Activated T-helper 1 cell treated with anti-CD3 and anti-CD28 coated beads, Interleukin-2, amount 50 U/mL, for 16 hours (primary cell): ENCODE measurements around the gene ACSM3.
"Not testable (repeated sequence)": the region's sequence is repeated elsewhere in the genome, so short reads cannot be mapped to it uniquely, and the experiment has no call there.

Experiments used
- DNase-seq, 2 donors: peaks; one replicate each; pipeline ENCODE4 v3.0.0-alpha.2; 2020; ENCODE audit warnings: low read depth in 1 of 2, low spot score in 1 of 2

Gene ACSM3

GRCh38 chr16:20763461-20764232, at the start of gene ACSM3:
Gene ACSM3 (plus strand): TSS chr16:20764014. CDS start chr16:20770035, 6,021 bp downstream.
- peak; percentile 12 to 33 for DNase-seq

- DNase-seq: not testable (repeated sequence)
Observed at GRCh38 chr16:20717718-20718117, 46.1 kb upstream of the ACSM3 start.

GRCh38 chr16:20720251-20720650, 43.6 kb upstream of the ACSM3 start:
- DNase-seq: no peak

GRCh38 chr16:20726661-20727060, 37.2 kb upstream of the ACSM3 start:
- no peak for DNase-seq

GRCh38 chr16:20727181-20727580, 36.6 kb upstream of the ACSM3 start:
- no peak for DNase-seq

- DNase-seq: no peak
Observed at GRCh38 chr16:20729141-20729540, 34.7 kb upstream of the ACSM3 start.

- no peak for DNase-seq
Observed at GRCh38 chr16:20734056-20734455, 29.8 kb upstream of the ACSM3 start.

- no peak for DNase-seq
Observed at GRCh38 chr16:20734782-20735181, 29.0 kb upstream of the ACSM3 start.

GRCh38 chr16:20735490-20735889, 28.3 kb upstream of the ACSM3 start:
- DNase-seq: no peak

GRCh38 chr16:20740007-20740883, 23.6 kb upstream of the ACSM3 start:
- DNase-seq: no peak

GRCh38 chr16:20740901-20741521, 22.8 kb upstream of the ACSM3 start:
- peak; percentile 80 to 85 for DNase-seq

- DNase-seq: peak; percentile 95 to 98
Observed at GRCh38 chr16:20741554-20742285, 22.1 kb upstream of the ACSM3 start, which contains the start of gene THUMPD1. Gene THUMPD1 (minus strand): TSS chr16:20741818. CDS start chr16:20741739, 79 bp downstream.

- no peak for DNase-seq
Observed at GRCh38 chr16:20743591-20743990, 20.2 kb upstream of the ACSM3 start.

- DNase-seq: no peak
Observed at GRCh38 chr16:20744922-20745440, 18.8 kb upstream of the ACSM3 start.

- DNase-seq: no peak
Observed at GRCh38 chr16:20746461-20746860, 17.4 kb upstream of the ACSM3 start.

GRCh38 chr16:20747030-20747816, 16.6 kb upstream of the ACSM3 start:
- no peak for DNase-seq

- DNase-seq: no peak
Observed at GRCh38 chr16:20749474-20749873, 14.3 kb upstream of the ACSM3 start.

GRCh38 chr16:20750558-20750957, 13.3 kb upstream of the ACSM3 start:
- DNase-seq: no peak

GRCh38 chr16:20753727-20754126, 10.1 kb upstream of the ACSM3 start:
- DNase-seq: no peak

GRCh38 chr16:20755238-20755637, 8.6 kb upstream of the ACSM3 start:
- no peak for DNase-seq
